Colonic mucosa (tissue), 4 donors: ENCODE data around the gene BRF1. TPM values are rescaled to one million over a fixed set of nuclear protein-coding genes. Genes with fewer than 3 reads are reported as not detected.

Experiments used
- DNase-seq: peaks from one replicate; pipeline ENCODE4 v3.0.0-alpha.2; 2020
- H3K27ac ChIP-seq: fragments of 200-600 bp; one replicate; pipeline ENCODE4 v1.8.0; 2021
- H3K27me3 ChIP-seq: fragments of 200-600 bp; one replicate; pipeline ENCODE4 v1.8.0; 2021
- H3K36me3 ChIP-seq: fragments of 200-600 bp; one replicate; pipeline ENCODE4 v1.8.0; 2021
- H3K4me1 ChIP-seq: fragments of 200-600 bp; one replicate; pipeline ENCODE4 v1.8.0; 2021; ENCODE audit warnings: mild to moderate bottlenecking
- H3K4me3 ChIP-seq: fragments of 200-600 bp; one replicate; pipeline ENCODE4 v1.8.0; 2021
- H3K9ac ChIP-seq, 2 donors: one replicate each; pipeline ENCODE4 v1.7.0; 2013; ENCODE audit warnings: control low read depth in 2 of 2, low read depth in 2 of 2, low read length in 2 of 2
- H3K9me3 ChIP-seq: fragments of 200-600 bp; one replicate; pipeline ENCODE4 v1.8.0; 2021
- intact Hi-C: fragments of 100-400 bp; cut with DNase I; formaldehyde crosslinking; loops from one replicate; pipeline ENCODE4 v1.14.1; 2022
- total RNA-seq, 2 donors: library from RNA; stranded (reverse); fragmentation: NEBNext Ultra II Directional in 1 of 2; extraction: Animal tissue kit (Norgen Biotek cat#: 25700) in 1 of 2; gene quantifications; one replicate each; pipeline ENCODE4 v1.2.1, GENCODE V29; 2021
- TF ChIP-seq, protein P1 (sequence below): fragments of 200-600 bp; IDR thresholded peaks from one replicate; pipeline ENCODE4 v1.8.0; 2022; ENCODE audit warnings: antibody characterized with exemption, mild to moderate bottlenecking
- donor health status: healthy.
- donor health status: DM: no; HTN: no; CAD: no.
- donor health status: DM: no; HTN: no; CAD: no.

Gene BRF1
- total RNA-seq, 2 donors from 2014 or later: 27.2 to 40.6 TPM

DNA sequence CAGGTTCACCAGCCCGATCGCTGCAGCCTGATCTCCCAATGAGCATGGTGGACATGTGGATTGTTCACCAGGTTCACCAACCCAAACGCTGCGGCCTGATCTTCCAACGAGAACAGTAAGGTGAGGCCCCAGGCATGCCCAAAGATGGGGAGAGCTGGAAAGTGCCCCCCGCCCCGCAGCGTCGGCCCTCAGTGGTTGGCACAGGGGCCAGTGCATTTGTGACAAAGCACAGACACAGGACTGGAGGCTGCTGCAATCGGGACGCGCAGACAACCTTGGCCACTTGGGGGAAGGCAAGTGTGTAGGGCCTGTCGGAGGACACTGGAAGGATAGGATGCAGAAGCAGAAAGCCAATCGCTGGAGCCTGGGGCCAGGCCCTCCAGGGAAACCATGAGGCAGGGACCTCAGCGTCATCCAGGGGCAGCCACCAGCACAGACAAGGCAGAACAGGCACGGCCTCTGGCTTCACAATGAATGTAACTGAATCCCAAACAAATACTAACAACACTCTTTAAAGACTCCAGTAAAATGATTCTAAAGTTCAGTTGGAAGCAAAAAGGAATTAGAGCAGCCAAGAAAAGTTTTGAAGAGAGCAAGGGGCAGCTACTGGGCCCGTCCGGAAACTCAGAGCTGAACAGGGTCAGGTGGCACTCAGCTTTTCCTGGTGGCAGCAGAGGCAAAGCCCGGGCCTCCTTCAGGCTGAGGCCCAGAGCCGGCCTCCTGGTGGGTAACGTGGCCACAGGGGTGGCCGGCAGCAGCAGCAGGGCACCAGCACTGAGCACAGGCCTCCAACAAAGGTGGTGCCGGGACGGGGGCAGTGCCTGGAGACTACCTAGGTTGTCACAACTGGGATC is 13.3 kb downstream of the BRF1 start:
- TF ChIP-seq, protein P1, sequence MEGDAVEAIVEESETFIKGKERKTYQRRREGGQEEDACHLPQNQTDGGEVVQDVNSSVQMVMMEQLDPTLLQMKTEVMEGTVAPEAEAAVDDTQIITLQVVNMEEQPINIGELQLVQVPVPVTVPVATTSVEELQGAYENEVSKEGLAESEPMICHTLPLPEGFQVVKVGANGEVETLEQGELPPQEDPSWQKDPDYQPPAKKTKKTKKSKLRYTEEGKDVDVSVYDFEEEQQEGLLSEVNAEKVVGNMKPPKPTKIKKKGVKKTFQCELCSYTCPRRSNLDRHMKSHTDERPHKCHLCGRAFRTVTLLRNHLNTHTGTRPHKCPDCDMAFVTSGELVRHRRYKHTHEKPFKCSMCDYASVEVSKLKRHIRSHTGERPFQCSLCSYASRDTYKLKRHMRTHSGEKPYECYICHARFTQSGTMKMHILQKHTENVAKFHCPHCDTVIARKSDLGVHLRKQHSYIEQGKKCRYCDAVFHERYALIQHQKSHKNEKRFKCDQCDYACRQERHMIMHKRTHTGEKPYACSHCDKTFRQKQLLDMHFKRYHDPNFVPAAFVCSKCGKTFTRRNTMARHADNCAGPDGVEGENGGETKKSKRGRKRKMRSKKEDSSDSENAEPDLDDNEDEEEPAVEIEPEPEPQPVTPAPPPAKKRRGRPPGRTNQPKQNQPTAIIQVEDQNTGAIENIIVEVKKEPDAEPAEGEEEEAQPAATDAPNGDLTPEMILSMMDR: no peak
- no peak for DNase-seq
- H3K4me3 ChIP-seq: no peak overlapping the region
- H3K27ac ChIP-seq: no peak overlapping the region
- no peaks in the 10 kb centered on the region for H3K27me3 ChIP-seq
- no peaks in the 10 kb centered on the region for H3K36me3 ChIP-seq
- no peaks in the 10 kb centered on the region for H3K9me3 ChIP-seq
- intact Hi-C loops: loop anchor here (10.0 kb wide), 2 partner anchors 67 to 193 kb away; no protein-coding TSS in a partner anchor
- no peaks in the 10 kb centered on the region for H3K4me1 ChIP-seq
- H3K9ac ChIP-seq: no peak overlapping the region

DNA sequence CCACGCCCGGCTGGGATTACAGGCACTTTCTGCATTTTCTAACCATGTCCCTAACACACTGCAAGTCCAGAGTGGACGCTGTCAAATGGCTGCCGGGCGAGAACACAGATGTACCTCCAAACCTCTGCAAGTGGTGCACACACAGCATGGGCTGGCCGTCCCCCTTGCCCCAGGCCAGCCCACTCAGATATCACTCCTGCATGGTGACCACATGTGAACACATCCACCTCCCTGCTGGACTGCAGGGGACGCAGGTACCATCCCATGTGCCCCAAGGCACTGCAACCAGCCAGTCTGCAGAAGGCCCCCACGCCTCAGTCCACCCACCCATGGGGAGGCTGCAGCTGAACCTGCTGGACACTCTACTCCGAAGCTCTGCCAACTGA is 14.0 kb downstream of the BRF1 start:
- no peak overlapping the region for H3K4me3 ChIP-seq
- no peak overlapping the region for H3K27ac ChIP-seq
- DNase-seq: no peak
- H3K9me3 ChIP-seq: no peaks in the 10 kb centered on the region
- H3K9ac ChIP-seq: no peak overlapping the region
- TF ChIP-seq, protein P1: no peak
- intact Hi-C loops: loop anchor here (10.0 kb wide), 2 partner anchors 68 to 192 kb away; no protein-coding TSS in a partner anchor
- H3K27me3 ChIP-seq: no peaks in the 10 kb centered on the region
- no peaks in the 10 kb centered on the region for H3K4me1 ChIP-seq
- no peaks in the 10 kb centered on the region for H3K36me3 ChIP-seq

DNA sequence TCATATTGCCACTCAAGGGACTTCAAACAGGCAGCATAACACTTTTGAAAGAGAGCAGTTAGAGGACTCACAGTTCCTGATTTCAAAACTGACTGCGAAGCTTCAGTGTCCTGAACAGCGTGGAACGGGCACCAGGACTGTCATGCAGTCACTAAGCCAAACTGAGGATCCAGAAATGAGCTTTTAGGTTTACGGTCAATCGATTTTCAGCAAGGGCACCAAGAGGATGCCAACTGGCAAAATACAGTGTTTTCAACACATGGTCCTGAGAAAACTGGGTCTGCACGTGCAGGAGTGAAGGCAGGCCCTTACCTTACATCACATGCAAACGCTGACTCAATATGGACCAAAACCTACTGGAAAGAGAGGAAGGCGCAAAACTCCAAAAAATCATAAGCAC is 15.6 kb downstream of the BRF1 start:
- H3K27me3 ChIP-seq: no peaks in the 10 kb centered on the region
- no peak overlapping the region for H3K4me3 ChIP-seq
- no peaks in the 10 kb centered on the region for H3K36me3 ChIP-seq
- no peak for DNase-seq
- H3K4me1 ChIP-seq: no peaks in the 10 kb centered on the region
- intact Hi-C loops: loop anchor here (10.0 kb wide), 2 partner anchors 70 to 190 kb away; no protein-coding TSS in a partner anchor
- TF ChIP-seq, protein P1: no peak
- no peak overlapping the region for H3K9ac ChIP-seq
- no peaks in the 10 kb centered on the region for H3K9me3 ChIP-seq
- H3K27ac ChIP-seq: no peak overlapping the region

DNA sequence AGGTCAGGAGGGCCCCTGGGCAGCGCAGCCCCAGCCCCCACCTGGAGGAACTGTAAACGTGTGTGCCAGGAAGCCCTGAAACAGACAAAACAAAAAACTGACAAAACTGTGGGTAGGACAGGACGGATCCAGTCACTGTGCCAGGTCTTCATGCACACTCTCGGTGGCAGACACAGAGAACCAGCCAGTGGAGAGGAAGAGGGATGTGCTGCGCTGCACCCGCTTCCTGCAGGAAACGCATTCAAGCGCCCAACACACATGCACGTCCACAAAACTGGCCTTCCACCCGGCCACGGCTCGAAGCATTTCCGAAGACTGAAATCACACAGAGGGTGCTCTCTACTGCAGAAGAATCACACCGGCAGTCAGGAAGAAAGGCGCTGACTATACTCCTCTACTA is 16.9 kb downstream of the BRF1 start:
- Histone ChIP-seq H3K4me1 (no peaks in the 10 kb centered on the region), H3K4me3 (no peak overlapping the region), H3K9ac (no peak overlapping the region), H3K36me3 (no peaks in the 10 kb centered on the region), H3K27me3 (no peaks in the 10 kb centered on the region), H3K27ac (no peak overlapping the region), H3K9me3 (no peaks in the 10 kb centered on the region)
- intact Hi-C loops: loop anchor here (2.0 to 10.0 kb wide), 3 partner anchors 71 to 189 kb away; no protein-coding TSS in a partner anchor
- TF ChIP-seq, protein P1: no peak
- DNase-seq: no peak

DNA sequence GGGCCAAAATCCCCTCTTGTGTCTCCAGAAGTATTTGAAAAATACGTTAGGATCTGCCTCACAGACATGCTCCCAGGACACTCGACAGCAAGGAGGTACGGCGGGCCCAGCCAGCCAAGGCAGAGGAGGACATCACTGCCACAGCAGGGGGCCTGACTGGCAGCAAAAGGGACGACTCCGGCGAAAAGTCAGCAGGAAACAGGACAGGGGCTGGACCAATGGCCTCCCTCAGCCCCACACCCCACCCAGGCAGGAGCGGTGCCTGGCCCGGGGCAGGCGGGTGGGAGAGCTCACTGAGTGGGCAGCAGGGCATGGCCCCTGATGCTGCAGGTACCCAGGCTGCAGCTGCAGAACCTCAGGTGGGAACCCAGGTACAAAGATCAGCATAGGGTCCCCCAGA is 17.8 kb downstream of the BRF1 start:
- TF ChIP-seq, protein P1: no peak
- DNase-seq: no peak
- H3K4me3 ChIP-seq: no peak overlapping the region
- no peak overlapping the region for H3K27ac ChIP-seq
- H3K36me3 ChIP-seq: no peaks in the 10 kb centered on the region
- H3K27me3 ChIP-seq: no peaks in the 10 kb centered on the region
- no peaks in the 10 kb centered on the region for H3K4me1 ChIP-seq
- H3K9ac ChIP-seq: no peak overlapping the region
- intact Hi-C loops: loop anchor here (2.0 to 10.0 kb wide), 3 partner anchors 72 to 188 kb away; no protein-coding TSS in a partner anchor
- no peaks in the 10 kb centered on the region for H3K9me3 ChIP-seq
